Measurements from ENCODE around the gene CEMIP2.

Gene CEMIP2

DNA sequence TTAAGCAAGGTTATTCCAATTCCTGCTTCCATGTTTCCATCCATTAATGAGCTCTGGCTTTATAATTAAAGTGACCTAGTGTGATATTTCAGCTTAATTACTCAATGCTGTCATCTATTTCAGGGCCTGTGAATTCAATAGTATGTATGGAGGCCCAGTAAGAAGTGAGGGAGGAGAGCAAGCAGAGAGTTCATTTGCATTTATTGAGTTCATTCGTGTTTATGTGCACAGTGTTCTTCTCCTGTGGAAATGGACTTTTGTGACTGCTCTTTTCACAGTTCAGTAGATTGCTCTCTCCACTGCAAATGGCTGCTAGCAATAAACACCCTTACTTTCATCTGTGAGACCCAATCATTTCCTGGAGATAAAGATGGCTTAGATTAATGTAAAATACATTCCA, 130.9 kb downstream of the CEMIP2 start:
- H3K27me3 ChIP-seq (ENCODE audit: low read length): no peaks in the 10 kb centered on the region
- no peak overlapping the region for H2AFZ ChIP-seq (ENCODE audit: low read depth, low read length, severe bottlenecking)
- H3K4me3 ChIP-seq (ENCODE audit: insufficient read depth, low read length, poor library complexity, severe bottlenecking): no peak overlapping the region
- TF ChIP-seq, protein P1, sequence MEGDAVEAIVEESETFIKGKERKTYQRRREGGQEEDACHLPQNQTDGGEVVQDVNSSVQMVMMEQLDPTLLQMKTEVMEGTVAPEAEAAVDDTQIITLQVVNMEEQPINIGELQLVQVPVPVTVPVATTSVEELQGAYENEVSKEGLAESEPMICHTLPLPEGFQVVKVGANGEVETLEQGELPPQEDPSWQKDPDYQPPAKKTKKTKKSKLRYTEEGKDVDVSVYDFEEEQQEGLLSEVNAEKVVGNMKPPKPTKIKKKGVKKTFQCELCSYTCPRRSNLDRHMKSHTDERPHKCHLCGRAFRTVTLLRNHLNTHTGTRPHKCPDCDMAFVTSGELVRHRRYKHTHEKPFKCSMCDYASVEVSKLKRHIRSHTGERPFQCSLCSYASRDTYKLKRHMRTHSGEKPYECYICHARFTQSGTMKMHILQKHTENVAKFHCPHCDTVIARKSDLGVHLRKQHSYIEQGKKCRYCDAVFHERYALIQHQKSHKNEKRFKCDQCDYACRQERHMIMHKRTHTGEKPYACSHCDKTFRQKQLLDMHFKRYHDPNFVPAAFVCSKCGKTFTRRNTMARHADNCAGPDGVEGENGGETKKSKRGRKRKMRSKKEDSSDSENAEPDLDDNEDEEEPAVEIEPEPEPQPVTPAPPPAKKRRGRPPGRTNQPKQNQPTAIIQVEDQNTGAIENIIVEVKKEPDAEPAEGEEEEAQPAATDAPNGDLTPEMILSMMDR (IDR thresholded peaks at IDR 0.05; ENCODE audit: insufficient read depth, low read length, poor library complexity, severe bottlenecking): no peak
- TF ChIP-seq EZH2phosphoT487 (conservative IDR thresholded peaks at IDR 0.05; ENCODE audit: low read length): no peak
- no peak overlapping the region for H3K4me2 ChIP-seq (ENCODE audit: low read depth, low read length, poor library complexity, severe bottlenecking)
- H3K79me2 ChIP-seq (ENCODE audit: insufficient read depth, low read length): no peaks in the 10 kb centered on the region
- H3F3A ChIP-seq (ENCODE audit: insufficient read depth): no peaks in the 10 kb centered on the region
- H3K9me3 ChIP-seq (ENCODE audit: insufficient read depth, low read length): no peaks in the 10 kb centered on the region
- no peak overlapping the region for H3K27ac ChIP-seq (ENCODE audit: low read depth, low read length)
- H4K20me1 ChIP-seq (ENCODE audit: low read depth, low read length): no peaks in the 10 kb centered on the region
- no peak overlapping the region for H3K9ac ChIP-seq (ENCODE audit: low read length)
- no peaks in the 10 kb centered on the region for H3K36me3 ChIP-seq (ENCODE audit: low read length)
- H3K9me2 ChIP-seq (replicated peaks; ENCODE audit: insufficient read depth, low read length): no peaks in the 10 kb centered on the region

DNA sequence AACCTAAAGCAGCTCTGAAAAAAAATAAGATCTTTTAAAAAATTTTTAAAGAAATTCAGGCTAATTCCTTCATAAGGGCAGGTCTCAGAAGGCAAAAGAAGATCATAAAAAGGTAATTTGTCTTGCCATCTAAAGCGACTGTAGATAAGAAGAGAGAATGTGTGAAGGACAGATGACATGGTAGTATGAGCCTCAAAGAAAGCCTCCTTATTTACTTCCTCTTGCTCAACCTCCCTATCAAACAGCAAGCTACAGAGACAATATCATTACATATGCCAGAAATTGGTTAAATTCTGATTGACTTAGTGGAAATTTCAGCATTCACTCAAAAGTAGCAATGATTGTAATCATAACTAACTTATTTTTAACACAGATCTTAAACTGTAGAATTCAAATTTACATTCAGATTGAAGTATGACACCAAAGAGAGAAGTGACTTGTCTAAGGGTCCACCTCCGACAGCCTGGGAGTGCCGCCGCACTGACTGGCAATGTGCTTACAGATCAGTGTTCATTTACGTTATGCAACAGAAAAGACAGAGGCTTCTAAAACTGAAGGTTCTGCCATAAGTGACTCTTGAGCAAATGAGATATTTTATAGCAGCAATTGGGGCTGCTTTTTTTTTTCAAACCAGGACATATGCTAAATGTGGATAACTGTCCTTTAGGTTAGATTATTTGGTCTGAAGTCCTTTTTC, 132.0 kb downstream of the CEMIP2 start:
- Histone ChIP-seq H3K9me2 (replicated peaks; ENCODE audit: insufficient read depth, low read length) (no peaks in the 10 kb centered on the region), H3K79me2 (ENCODE audit: insufficient read depth, low read length) (no peaks in the 10 kb centered on the region), H4K20me1 (ENCODE audit: low read depth, low read length) (no peaks in the 10 kb centered on the region), H3K9me3 (ENCODE audit: insufficient read depth, low read length) (no peaks in the 10 kb centered on the region), H3K9ac (ENCODE audit: low read length) (no peak overlapping the region), H3K4me2 (ENCODE audit: low read depth, low read length, poor library complexity, severe bottlenecking) (no peak overlapping the region), H2AFZ (ENCODE audit: low read depth, low read length, severe bottlenecking) (no peak overlapping the region), H3F3A (ENCODE audit: insufficient read depth) (no peaks in the 10 kb centered on the region), H3K27me3 (ENCODE audit: low read length) (no peaks in the 10 kb centered on the region), H3K36me3 (ENCODE audit: low read length) (no peaks in the 10 kb centered on the region), H3K27ac (ENCODE audit: low read depth, low read length) (no peak overlapping the region), H3K4me3 (ENCODE audit: insufficient read depth, low read length, poor library complexity, severe bottlenecking) (no peak overlapping the region)
- TF ChIP-seq, protein P1 (IDR thresholded peaks at IDR 0.05; ENCODE audit: insufficient read depth, low read length, poor library complexity, severe bottlenecking): no peak
- TF ChIP-seq EZH2phosphoT487 (conservative IDR thresholded peaks at IDR 0.05; ENCODE audit: low read length): no peak

DNA sequence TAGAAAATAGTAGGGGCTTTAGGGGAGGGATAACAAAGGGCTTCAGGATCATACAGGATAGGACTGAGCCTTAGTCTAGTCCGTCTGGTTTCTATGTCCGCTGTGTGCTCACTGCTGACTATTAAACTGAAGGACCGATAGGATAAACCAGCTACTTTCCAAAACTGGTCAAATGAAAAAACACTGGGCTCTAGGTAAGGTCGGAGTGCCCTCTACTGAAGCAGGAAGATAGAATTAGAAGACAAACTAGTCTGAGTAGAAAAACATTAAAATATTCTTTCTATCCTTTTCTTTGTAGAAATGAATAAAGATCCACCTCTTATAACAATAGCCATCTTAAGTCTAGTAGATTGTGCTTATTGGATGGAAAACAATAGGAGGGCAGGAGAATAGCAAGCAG, 133.6 kb downstream of the CEMIP2 start:
- Histone ChIP-seq H4K20me1 (ENCODE audit: low read depth, low read length) (no peaks in the 10 kb centered on the region), H3K79me2 (ENCODE audit: insufficient read depth, low read length) (no peaks in the 10 kb centered on the region), H3K4me3 (ENCODE audit: insufficient read depth, low read length, poor library complexity, severe bottlenecking) (no peak overlapping the region), H3K27me3 (ENCODE audit: low read length) (no peaks in the 10 kb centered on the region), H2AFZ (ENCODE audit: low read depth, low read length, severe bottlenecking) (no peak overlapping the region), H3K36me3 (ENCODE audit: low read length) (no peaks in the 10 kb centered on the region), H3K27ac (ENCODE audit: low read depth, low read length) (no peak overlapping the region), H3K9me3 (ENCODE audit: insufficient read depth, low read length) (no peaks in the 10 kb centered on the region), H3K4me2 (ENCODE audit: low read depth, low read length, poor library complexity, severe bottlenecking) (no peak overlapping the region), H3F3A (ENCODE audit: insufficient read depth) (no peaks in the 10 kb centered on the region), H3K9ac (ENCODE audit: low read length) (no peak overlapping the region), H3K9me2 (replicated peaks; ENCODE audit: insufficient read depth, low read length) (no peaks in the 10 kb centered on the region)
- TF ChIP-seq, protein P1 (IDR thresholded peaks at IDR 0.05; ENCODE audit: insufficient read depth, low read length, poor library complexity, severe bottlenecking): no peak
- no peak for TF ChIP-seq EZH2phosphoT487 (conservative IDR thresholded peaks at IDR 0.05; ENCODE audit: low read length)

Measured in SU-DHL-6 (cell line).